HG03064 (cell line): ENCODE measurements around the gene TMPO.
"Not testable (repeated sequence)": the region's sequence is repeated elsewhere in the genome, so short reads cannot be mapped to it uniquely, and the experiment has no call there.

Experiments used
- ATAC-seq: cut with Tn5 transposase; IDR thresholded peaks from one replicate; pipeline ENCODE4 v1.9.1; 2021; ENCODE audit warnings: low read depth; ENCODE audit not compliant: unreplicated experiment

TMPO gene

GRCh38 chr12:98576795-98577194, 61.4 kb downstream of the TMPO start:
- not testable (repeated sequence) for ATAC-seq

- ATAC-seq, result no peak
These were observed 63.0 kb downstream of the TMPO start for GRCh38 chr12:98578392-98578791.

DNA sequence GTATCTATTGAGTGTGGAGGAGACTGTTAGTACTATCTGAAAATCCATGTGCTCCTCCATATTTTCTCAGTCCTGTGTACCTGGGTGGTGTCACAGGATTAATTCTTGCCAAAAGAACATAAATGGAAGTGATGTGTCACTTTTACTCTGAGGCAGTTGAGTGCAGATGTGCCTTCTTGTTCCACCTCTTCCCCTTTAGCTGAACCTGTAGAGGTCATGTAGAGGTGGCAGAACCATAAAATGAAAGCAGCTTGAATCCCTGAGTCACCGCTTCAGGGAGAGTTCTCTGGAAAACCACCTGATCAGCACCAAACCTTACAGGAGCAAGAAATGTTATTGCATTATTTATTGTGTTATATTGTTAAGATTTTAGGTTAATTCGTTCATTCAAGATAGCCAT, 63.4 kb downstream of the TMPO start:
- ATAC-seq, result no peak

DNA sequence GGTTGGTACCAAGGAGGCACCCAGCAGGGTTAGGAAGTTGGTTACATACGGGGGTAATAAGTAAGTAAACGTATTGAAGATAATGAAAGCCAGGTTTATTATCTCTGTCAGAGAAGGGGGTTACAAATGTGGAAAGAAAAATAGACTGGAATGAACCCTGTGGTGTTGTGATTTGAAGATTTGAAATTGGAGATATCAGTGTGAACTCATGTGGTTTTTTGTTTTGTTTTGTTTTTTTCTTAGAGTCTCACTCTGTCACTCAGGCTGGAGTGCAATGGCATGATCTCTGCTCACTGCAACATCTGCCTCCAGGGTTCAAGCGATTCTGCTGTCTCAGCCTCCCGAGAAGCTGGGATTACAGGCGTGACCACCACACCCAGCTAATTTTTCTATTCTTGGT, 64.0 kb downstream of the TMPO start:
- no peak for ATAC-seq

- ATAC-seq, result no peak
These were observed 64.4 kb downstream of the TMPO start for GRCh38 chr12:98579835-98580234.

GRCh38 chr12:98580695-98581094, 65.3 kb downstream of the TMPO start:
- ATAC-seq, result no peak

DNA sequence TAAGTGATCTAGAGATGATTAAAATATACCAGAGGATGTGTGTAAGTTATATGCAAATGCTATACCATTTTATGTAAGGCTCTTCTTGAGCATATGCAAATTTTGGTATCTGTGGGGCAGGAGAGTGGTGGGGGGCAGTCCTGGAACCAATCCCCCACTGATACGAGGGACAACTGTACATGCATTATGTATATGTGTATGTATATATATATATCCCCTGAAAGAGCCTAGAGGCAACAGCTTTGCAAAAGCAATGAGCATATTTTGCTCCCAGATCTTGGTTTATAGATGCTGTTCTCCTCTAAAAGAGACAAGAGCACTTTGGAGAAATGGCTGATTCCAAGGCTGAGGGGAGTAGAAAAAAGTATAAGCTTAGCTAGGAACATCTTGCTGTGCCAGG, 65.7 kb downstream of the TMPO start:
- ATAC-seq, result no peak

GRCh38 chr12:98582093-98582492, 66.7 kb downstream of the TMPO start:
- no peak for ATAC-seq

DNA sequence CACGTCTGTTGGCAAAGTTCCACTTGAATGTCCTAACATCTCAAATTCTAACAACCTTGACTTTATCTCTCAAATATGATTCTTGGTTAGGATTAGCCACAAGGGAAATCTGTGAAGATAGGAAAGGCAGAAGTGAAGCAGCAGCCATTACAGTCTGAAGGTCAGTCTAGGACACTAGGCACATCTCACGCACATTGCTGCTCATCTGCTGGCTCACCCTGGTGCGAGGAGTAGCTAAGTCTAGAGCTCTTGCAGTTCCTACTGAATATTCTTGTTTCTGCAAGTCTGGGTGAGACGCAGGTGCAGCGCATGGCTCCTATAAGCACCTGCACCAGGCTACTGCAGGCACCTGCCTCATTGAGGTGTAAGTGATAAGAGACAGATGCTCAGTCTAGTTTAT, 71.7 kb downstream of the TMPO start:
- no peak for ATAC-seq

GRCh38 chr12:98591209-98591608, 75.8 kb downstream of the TMPO start:
- ATAC-seq, result no peak

DNA sequence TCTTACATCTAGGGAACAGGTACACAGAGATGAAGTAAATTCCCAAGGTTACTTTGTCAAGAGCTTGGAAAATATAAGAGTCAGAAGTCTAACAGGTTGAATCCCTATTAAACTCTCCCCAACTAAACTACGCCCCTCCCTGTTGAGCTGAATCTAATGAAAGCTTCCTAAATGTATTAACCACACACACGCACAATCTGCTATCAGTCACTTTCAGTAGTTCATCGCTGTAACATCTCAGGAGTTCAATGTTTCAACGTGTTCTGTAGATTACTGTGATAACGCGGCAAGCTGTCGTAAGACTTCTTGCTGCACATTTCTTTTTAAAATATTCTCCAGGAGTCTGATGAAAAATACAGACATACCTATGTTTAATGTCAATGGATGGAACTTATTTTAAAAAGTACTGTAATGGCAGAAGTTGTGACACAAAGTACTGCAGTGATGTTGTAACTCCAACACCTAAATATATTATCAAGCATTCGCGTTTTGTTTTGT, 77.5 kb downstream of the TMPO start:
- no peak for ATAC-seq

DNA sequence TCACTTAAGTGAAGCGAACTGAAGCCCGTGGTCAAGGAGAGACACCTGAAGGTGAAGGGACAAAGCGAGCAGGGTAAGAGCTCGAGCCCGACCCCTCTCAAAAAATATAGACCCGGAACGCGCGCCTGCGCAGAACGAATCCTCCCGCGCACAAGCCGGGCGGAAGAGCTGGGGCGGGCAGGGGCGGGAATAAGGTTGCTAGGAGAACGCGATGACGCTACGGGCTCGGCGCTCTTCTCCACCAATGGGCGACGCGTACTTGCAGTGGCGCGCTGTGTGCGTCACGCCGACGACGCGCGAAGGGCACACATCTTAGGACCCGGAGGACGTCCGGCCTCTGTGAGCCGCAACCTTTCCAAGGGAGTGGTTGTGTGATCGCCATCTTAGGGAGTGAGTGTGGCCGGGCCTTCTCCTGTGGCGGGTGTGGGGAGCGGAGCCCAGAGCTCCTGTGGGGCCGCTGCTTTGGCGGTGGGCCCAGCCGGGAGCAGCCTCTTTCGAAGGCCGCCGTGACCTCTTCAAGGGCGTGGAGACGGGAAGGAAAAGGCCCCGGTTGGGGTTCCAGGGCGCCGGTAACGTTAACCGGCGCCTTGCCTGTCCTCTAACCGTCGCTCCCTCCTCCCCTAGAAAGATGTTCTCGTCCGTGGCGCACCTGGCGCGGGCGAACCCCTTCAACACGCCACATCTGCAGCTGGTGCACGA, 78.1 kb downstream of the TMPO start, which contains the start of gene SLC25A3:
Gene SLC25A3, plus strand, starts transcription at position 336 of the 699 bp plus-strand sequence. Its CDS starts 293 bp downstream, at position 629.
- peak; percentile 99 for ATAC-seq

GRCh38 chr12:98594050-98594835, 78.9 kb downstream of the TMPO start:
- peak; percentile 1 for ATAC-seq

- no peak for ATAC-seq
These were observed 80.0 kb downstream of the TMPO start for GRCh38 chr12:98595243-98595988.

DNA sequence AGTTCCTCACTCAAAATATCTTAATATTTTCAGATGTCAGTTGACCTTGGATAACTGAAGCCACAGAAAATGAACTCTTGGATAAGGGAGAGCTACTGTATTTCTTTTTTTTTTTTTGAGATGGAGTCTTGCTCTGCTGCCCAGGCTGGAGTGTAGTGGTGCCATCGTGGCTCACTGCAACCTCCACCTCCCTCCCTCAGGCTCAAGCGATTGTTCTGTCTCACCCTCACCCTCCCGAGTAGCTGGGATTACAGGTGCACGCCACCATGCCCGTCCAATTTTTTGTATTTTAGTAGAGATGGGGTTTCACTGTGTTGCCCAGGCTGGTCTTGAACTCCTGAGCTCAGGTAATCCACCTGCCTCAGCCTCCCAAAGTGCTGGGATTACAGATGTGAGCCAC, 81.9 kb downstream of the TMPO start:
- not testable (repeated sequence) for ATAC-seq
